Mammary microvascular endothelial cell (primary cell): ENCODE results near the gene GLOD4. TPM values are rescaled to one million over a fixed set of nuclear protein-coding genes. Genes with fewer than 3 reads are reported as not detected.

Experiments used
- total RNA-seq: library from RNA; depleted of rRNA; stranded (reverse); fragments of >200 nt; gene quantifications from 2 replicates; pipeline ENCODE4 v1.2.3, GENCODE V29; 2015

The GLOD4 gene, protein sequence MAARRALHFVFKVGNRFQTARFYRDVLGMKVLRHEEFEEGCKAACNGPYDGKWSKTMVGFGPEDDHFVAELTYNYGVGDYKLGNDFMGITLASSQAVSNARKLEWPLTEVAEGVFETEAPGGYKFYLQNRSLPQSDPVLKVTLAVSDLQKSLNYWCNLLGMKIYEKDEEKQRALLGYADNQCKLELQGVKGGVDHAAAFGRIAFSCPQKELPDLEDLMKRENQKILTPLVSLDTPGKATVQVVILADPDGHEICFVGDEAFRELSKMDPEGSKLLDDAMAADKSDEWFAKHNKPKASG
- 79.8 and 84.6 TPM in 2 replicates for total RNA-seq

DNA sequence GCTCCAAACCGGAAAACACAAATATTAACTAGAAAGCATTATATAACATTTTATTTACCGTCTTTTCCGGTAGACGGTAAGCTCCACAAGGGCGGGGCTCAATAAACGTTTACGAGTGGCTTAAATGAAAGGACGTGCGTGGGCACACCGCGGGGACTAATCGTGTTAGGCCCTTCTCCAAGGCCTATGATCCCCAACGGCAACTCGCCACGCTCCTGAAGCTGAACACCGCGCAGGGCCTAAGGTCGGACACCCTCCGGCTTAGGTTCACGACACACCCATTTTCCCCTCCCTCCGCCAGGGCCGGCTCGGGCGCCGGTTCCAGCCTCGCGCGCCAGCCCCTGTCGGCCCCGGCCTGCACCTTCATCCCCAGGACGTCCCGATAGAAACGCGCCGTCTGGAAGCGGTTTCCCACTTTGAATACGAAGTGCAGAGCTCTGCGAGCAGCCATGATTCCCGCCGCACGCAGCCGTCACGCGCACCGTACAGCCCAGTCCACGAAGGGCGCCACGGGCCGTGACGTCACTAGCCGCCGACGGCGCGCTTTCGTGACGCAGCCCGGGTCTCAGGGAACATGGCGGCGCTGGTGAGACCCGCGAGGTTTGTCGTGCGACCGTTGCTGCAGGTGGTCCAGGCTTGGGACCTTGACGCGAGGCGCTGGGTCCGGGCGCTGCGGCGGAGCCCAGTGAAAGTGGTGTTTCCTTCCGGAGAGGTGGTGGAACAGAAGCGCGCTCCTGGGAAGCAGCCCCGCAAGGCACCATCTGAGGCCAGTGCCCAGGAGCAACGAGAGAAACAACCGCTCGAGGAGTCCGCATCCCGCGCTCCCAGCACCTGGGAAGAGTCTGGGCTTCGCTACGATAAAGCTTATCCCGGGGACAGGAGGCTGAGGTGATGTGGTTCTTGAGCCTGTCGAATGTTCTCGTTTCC is at the start of gene GLOD4, which contains the start of gene MRM3:
TSS of gene GLOD4 (minus strand) at position 476 of the 927 bp plus-strand sequence. CDS start at position 451, 25 bp downstream.
TSS of gene MRM3 (plus strand) at position 549 of the 927 bp plus-strand sequence. CDS start at position 575, 26 bp downstream.

DNA sequence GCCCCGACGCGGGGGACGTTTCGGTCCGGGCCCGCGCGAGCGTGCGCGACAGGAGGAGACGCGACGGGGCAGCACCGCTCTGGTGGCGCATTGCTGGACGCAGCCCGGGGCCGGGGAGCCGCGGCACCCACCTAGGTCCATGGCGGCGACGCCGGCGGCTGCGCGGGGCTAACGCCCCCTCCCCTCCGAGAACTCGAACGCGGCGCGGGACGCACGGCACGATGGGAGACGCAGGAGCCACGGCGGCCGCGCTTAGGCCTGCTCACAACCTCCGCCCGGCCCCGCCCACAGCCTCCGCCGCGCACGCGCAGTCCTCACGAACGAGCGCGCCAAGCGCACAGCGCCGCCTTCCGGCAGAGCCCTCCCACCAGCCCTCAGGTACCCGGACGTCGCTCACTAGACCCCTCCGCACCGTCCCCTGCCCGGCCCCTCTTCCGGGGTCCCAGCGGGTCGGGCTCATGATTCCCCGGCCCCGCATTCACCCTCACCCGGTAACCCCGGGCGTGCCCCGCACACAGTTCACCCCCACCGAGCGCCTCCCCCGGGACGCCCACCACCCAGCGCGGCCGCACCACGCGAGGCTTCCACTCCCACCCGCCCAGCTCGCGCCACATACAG is 30.0 kb downstream of the GLOD4 start, which contains the start of gene GEMIN4:
TSS of gene GEMIN4 (minus strand) at position 263 of the 618 bp plus-strand sequence. CDS start at position 141, 122 bp downstream.

DNA sequence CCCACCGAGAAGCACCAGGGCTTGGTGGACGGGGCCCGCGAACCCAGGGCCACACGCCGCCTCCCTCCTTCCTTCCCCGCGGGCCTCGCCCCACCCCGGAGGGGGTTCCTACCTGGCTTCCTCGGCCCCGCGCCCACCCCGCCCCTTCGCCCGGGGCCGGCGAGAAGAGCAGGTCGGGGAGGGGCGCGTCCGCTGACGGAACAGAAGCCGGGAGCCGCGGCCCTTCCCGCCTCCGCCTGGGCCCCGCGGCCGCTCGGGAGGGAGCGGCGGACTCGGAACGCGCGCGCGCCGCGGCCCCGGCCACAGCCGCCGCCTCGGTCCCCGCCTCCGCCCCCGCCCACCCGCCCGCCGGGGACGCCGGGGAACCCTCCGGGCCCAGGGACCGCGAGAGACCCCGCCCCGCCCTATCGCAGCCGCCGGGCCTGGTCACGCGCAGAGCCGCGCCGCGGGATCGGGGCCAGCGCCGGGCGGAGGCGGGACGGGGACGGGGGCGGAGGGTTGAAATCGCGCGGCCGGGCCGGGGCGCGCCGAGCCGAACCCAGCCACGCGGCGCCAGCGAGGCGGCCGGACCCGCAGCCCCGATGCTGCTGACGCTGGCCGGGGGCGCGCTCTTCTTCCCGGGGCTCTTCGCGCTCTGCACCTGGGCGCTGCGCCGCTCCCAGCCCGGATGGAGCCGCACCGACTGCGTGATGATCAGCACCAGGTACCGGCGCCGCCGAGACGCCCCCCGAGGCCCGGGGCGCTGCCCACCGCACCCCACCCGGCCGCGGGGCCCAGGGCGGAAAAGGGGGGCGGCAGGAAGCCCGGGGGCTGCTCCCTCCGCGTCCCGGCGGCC is 49.8 kb downstream of the GLOD4 start, which contains the start of gene TLCD3A:
TSS of gene TLCD3A (plus strand) at position 530 of the 835 bp plus-strand sequence. CDS start at position 582, 52 bp downstream.

Other genes starting within 250 kb of the GLOD4 start
- 17.5 and 19.5 TPM in 2 replicates for gene VPS53, start 67.4 kb downstream of the GLOD4 start, total RNA-seq
- gene TLCD3A, start 49.7 kb downstream of the GLOD4 start, total RNA-seq = 21.2 and 27.1 TPM in 2 replicates
- gene GEMIN4, start 30.0 kb downstream of the GLOD4 start, total RNA-seq = 24.4 and 28.2 TPM in 2 replicates
- 21.6 and 25.9 TPM in 2 replicates for gene MRM3, start 73 bp upstream of the GLOD4 start, total RNA-seq
- gene NXN, start 197.5 kb upstream of the GLOD4 start, total RNA-seq = 10.7 and 12.6 TPM in 2 replicates
- gene TIMM22, start 214.8 kb upstream of the GLOD4 start, total RNA-seq = 23.7 and 27.9 TPM in 2 replicates